Measurements from ENCODE around the gene METTL1.
"Not testable (repeated sequence)": the region's sequence is repeated elsewhere in the genome, so short reads cannot be mapped to it uniquely, and the experiment has no call there.

METTL1 gene

GRCh38 chr12:57796996-57797395 lies 25.1 kb upstream of the METTL1 start:
- no peak for DNase-seq

DNA sequence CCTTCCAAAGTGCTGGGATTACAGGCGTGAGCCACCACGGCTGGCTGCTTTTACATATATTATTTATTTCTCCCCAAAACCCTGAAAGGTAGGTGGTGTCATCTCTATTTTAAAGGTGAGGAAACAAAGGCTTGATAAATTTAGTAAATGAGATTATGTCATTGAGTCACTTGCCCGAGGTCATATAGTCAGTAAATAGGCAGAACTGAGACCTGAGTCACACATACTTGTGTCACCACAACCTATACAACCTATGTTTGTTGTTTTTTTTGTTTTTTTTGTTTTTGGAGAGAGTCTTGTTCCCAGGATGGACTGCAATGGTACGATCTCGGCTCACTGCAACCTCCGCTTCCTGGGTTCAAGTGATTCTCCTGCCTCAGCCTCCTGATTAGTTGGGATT lies 23.4 kb upstream of the METTL1 start:
- DNase-seq: no peak

GRCh38 chr12:57793920-57794319 lies 22.0 kb upstream of the METTL1 start:
- DNase-seq: no peak

DNA sequence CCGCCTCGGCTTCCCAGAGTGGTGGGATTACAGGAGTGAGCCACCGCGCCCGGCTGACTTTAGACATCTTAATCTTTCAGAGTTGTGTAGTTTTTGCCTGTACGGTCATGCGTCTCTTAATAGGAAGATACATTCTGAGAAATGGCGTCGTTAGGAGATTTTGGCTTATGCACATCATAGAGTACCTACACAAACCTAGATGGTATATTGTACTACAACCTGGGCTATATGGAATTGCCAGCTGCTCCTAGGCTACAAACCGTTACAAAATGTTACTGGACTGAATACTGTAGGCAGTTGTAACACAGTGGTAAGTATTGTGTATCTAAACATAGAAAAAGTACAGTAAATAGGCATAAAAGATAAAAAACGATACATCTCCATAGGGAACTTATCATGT lies 12.0 kb upstream of the METTL1 start:
- no peak for DNase-seq

DNA sequence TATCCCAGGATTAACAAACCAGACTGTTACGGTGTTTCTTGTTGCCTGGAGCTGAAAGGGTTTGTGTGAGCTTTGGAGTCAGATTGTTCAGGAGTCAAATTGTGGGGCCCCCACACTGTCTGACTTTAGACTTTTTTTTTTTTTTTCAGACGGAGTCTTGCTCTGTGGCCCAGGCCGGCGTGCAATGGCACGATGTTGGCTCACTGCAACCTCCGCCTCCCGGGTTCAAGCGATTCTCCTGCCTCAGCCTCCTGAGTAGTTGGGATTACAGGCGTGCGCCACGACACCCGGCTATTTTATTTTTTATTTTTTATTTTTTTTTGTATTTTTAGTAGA lies 11.5 kb upstream of the METTL1 start:
- no peak for DNase-seq

- peak; percentile 95 for DNase-seq
Observed at GRCh38 chr12:57782608-57783465, 10.9 kb upstream of the METTL1 start, which contains the start of gene TSFM. TSS of gene TSFM (plus strand) at chr12:57782787. CDS start at chr12:57782802, 15 bp downstream.

GRCh38 chr12:57782243-57782607 lies 10.3 kb upstream of the METTL1 start:
- no peak for DNase-seq

GRCh38 chr12:57781801-57782200 lies 9.9 kb upstream of the METTL1 start:
- no peak for DNase-seq

GRCh38 chr12:57781244-57781643 lies 9.3 kb upstream of the METTL1 start:
- no peak for DNase-seq

DNA sequence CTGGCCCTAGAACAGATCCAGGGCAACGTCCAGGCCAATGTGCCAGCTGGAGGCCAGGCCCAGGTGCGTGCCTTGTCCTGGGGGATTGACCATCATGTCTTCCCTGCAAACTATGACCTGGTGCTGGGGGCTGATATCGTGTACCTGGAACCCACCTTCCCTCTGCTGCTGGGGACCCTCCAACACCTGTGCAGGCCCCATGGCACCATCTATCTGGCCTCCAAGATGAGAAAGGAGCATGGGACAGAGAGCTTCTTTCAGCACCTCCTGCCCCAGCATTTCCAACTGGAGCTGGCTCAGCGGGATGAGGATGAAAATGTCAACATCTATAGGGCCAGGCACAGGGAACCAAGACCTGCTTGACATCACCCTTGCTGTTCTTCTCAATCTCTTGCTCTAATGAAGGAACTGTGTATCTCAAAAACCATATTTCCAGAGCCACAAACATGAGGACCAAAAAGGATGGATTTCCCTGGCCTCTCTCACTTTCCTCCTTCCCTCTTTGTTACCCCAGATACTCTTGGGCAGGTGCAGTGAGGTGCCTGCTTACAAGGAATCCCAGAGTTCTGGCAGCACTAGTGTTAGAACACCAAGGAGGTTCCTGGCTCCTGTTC lies 8.5 kb upstream of the METTL1 start:
- DNase-seq: no peak

DNA sequence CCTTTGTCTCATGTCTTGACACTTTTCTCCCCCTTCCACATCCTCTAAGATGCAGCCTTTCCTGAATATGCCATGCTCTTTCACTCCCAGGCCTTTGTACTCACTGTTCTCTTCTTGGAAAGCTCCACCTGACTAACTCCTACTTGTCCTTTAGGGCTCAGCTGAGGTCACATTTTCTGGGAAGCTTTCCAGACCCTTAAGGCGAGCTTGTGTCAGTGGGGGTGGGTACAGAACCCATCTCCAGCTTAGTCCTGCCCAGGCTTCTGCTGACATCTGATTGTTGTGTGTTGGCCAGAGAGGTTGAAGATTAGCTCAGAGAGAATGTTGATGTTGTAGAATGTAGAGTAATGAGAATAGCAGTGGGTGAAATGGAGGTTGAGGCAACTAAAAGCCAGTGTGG lies 7.8 kb upstream of the METTL1 start:
- no peak for DNase-seq

- no peak for DNase-seq
Observed at GRCh38 chr12:57777911-57778310, 6.0 kb upstream of the METTL1 start.

DNA sequence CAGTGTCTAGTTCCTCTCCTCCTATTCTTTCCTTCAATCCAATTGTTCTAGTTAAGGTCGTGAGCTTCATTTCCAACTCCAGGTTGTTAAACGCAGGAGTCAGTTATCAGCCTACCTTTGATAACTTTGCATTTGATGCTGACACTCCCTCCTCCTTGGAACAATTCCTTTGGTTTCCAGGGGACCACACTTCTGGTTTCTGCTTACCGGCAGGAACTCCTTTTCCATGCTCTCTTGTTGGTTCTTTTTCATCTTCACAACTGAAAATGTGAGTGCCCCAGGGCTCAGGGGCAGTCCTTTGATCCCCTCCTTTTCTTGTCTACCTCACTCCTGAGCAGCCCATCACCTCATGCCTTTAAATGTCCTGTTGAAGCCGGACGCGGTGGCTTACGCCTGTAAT lies 5.5 kb upstream of the METTL1 start:
- DNase-seq: no peak

GRCh38 chr12:57776247-57776587 lies 4.3 kb upstream of the METTL1 start:
- DNase-seq: no peak

- DNase-seq: no peak
Observed at GRCh38 chr12:57775563-57776246, 3.8 kb upstream of the METTL1 start.

GRCh38 chr12:57775044-57775443 lies 3.1 kb upstream of the METTL1 start:
- no peak for DNase-seq

DNA sequence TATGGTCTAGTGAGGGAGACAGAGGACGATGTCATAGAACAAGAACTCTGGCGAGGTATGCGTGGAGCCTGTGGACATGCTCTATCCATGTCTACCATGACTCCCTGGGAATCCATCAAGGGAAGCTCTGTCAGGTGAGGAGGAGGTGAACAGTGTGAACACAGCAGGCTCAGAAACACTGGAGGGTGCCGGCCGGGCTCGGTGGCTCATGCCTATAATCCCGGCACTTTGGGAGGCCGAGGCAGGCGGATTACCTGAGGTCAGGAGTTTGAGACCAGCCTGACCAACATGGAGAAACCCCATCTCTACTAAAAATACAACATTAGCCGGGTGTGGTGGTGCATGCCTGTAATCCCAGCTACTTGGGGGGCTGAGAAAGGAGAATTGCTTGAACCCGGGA lies 2.7 kb upstream of the METTL1 start:
- DNase-seq: not testable (repeated sequence)

GRCh38 chr12:57772429-57773322 lies 771 bp upstream of the METTL1 start, which contains the start of gene EEF1AKMT3:
TSS of gene EEF1AKMT3 (plus strand) at chr12:57772614. CDS start at chr12:57772725, 111 bp downstream.
- DNase-seq: peak; percentile 31

DNA sequence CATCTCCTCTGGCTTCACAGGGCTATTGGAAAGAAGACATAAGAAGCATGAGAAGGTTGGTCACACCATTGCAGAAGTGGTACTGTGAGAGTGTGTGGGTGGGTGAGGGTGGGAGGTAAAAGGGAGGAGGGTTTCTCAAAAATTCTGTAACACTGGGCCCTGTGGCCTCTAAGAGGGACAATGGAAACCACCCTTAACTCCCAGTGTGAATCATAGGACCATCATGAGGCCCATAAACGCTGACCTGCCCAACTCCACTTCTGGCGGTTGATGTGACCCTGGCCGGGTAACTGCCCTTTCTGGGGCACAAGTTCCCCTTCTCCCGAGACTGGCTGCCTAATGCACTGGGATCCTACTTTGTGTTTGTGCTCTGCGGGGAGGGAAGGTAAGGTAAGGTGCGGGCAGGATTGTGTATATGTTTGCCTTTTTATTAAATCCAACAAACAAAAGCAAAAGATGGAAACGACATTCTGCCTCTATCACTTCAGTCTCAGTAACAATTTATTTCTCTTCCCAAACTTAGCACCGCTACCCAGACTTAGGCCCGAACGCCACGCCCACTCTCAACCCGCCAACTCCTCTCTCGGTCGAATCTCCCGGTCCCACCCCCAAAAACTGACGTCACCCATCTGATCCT lies 551 bp downstream of the METTL1 start:
- peak; percentile 75 for DNase-seq

- DNase-seq: no peak
Observed at GRCh38 chr12:57770734-57771133, 1.2 kb downstream of the METTL1 start.

DNA sequence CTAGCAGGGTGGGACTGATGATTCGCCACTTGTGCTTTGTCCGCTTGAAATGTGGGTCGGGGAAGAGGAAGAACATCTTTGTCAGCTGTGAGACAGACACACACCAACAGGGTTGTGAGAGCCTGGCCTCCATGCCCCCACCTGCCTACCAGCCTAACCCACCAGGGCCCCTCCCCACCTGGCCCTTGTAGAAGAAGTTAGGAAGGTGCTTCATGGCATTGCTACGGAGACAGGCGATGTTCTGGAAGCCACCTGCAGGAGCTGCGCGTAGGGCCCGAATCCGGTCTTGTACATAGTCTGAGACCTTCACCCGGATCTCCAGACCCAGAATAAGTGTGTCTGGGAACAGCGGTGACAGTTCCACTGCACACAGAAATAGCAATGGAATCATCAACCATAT lies 2.3 kb downstream of the METTL1 start:
- no peak for DNase-seq

- DNase-seq: no peak
Observed at GRCh38 chr12:57767876-57768275, 4.0 kb downstream of the METTL1 start.

GRCh38 chr12:57767305-57767698 lies 4.6 kb downstream of the METTL1 start:
- DNase-seq: no peak
